Skeletal muscle tissue (tissue), 4 donors: ENCODE measurements around the gene MAPKBP1. TPM values are rescaled to one million over a fixed set of nuclear protein-coding genes. Genes with fewer than 3 reads are reported as not detected.
A peak's percentile ranks its signal among the peaks of the same experiment; 100 is the strongest.

ENCODE experiments used
- H3K27ac ChIP-seq: one replicate; pipeline ENCODE4 v1.7.0; 2013; ENCODE audit warnings: mild to moderate bottlenecking, low read depth, low read length, inconsistent platforms
- H3K27me3 ChIP-seq, 3 donors: one replicate each; pipeline ENCODE4 v1.7.0; 2013; ENCODE audit warnings: low read length in 3 of 3; ENCODE audit not compliant: control insufficient read depth in 3 of 3, insufficient read depth in 3 of 3
- H3K36me3 ChIP-seq, 3 donors: one replicate each; pipeline ENCODE4 v1.7.0; 2013; ENCODE audit warnings: low read length in 3 of 3; ENCODE audit not compliant: control insufficient read depth in 3 of 3, insufficient read depth in 3 of 3
- H3K4me1 ChIP-seq, 3 donors: one replicate each; pipeline ENCODE4 v1.7.0; 2013; ENCODE audit warnings: low read length in 3 of 3, mild to moderate bottlenecking in 3 of 3; ENCODE audit not compliant: control insufficient read depth in 3 of 3, insufficient read depth in 3 of 3
- H3K4me3 ChIP-seq, 3 donors: one replicate each; pipeline ENCODE4 v1.7.0; 2013; ENCODE audit warnings: low read length in 3 of 3
- H3K9ac ChIP-seq, 3 donors: one replicate each; pipeline ENCODE4 v1.7.0; 2013; ENCODE audit warnings: low read length in 3 of 3, mild to moderate bottlenecking in 3 of 3, moderate library complexity in 2 of 3, low read depth in 1 of 3
- H3K9me3 ChIP-seq, 3 donors: one replicate each; pipeline ENCODE4 v1.7.0; 2013; ENCODE audit warnings: low read length in 3 of 3; ENCODE audit not compliant: control insufficient read depth in 3 of 3
- total RNA-seq: library from RNA; depleted of rRNA; stranded (reverse); fragments of >200 nt; gene quantifications from one replicate; pipeline ENCODE4 v1.2.3, GENCODE V29; 2014
- donor health status: Osteomylitis.

Gene MAPKBP1
- total RNA-seq, 1 donor from 2014 or later, result 10.4 TPM

- Histone ChIP-seq H3K36me3 (peaks cover 52 to 56% (median 52%) of the 10 kb centered on the region in 3 donors), H3K4me1 (peaks cover 8 to 14% (median 9%) of the 10 kb centered on the region in 3 donors), H3K27me3 (no peaks in the 10 kb centered on the region), H3K27ac (no peak overlapping the region), H3K9me3 (no peaks in the 10 kb centered on the region), H3K9ac (no peak overlapping the region), H3K4me3 (no peak overlapping the region)
Measured at GRCh38 chr15:41823502-41823901, 49.2 kb downstream of the MAPKBP1 start.

GRCh38 chr15:41824062-41824745, 49.9 kb downstream of the MAPKBP1 start:
- no peak overlapping the region for H3K4me3 ChIP-seq
- H3K27me3 ChIP-seq, result no peaks in the 10 kb centered on the region
- H3K9ac ChIP-seq, result no peak overlapping the region
- H3K4me1 ChIP-seq, result peaks cover 15 to 21% (median 16%) of the 10 kb centered on the region in 3 donors
- H3K9me3 ChIP-seq, result no peaks in the 10 kb centered on the region
- H3K27ac ChIP-seq, result no peak overlapping the region
- peaks cover 44 to 49% (median 45%) of the 10 kb centered on the region in 3 donors for H3K36me3 ChIP-seq

- H3K4me1 ChIP-seq, result peaks cover 16 to 23% (median 21%) of the 10 kb centered on the region in 3 donors
- H3K9me3 ChIP-seq, result no peaks in the 10 kb centered on the region
- H3K27ac ChIP-seq, result no peak overlapping the region
- H3K9ac ChIP-seq, result no peak overlapping the region
- no peak overlapping the region for H3K4me3 ChIP-seq
- peaks cover 42 to 51% (median 48%) of the 10 kb centered on the region in 3 donors for H3K36me3 ChIP-seq
- H3K27me3 ChIP-seq, result no peaks in the 10 kb centered on the region
Measured at GRCh38 chr15:41825145-41825544, 50.9 kb downstream of the MAPKBP1 start.

- H3K27me3 ChIP-seq, result no peaks in the 10 kb centered on the region
- no peak overlapping the region for H3K9ac ChIP-seq
- no peak overlapping the region for H3K27ac ChIP-seq
- no peak overlapping the region for H3K4me3 ChIP-seq
- peaks cover 16 to 23% (median 17%) of the 10 kb centered on the region in 3 donors for H3K4me1 ChIP-seq
- H3K9me3 ChIP-seq, result no peaks in the 10 kb centered on the region
- peaks cover 41 to 49% (median 45%) of the 10 kb centered on the region in 3 donors for H3K36me3 ChIP-seq
Measured at GRCh38 chr15:41825572-41826535, 51.6 kb downstream of the MAPKBP1 start.

DNA sequence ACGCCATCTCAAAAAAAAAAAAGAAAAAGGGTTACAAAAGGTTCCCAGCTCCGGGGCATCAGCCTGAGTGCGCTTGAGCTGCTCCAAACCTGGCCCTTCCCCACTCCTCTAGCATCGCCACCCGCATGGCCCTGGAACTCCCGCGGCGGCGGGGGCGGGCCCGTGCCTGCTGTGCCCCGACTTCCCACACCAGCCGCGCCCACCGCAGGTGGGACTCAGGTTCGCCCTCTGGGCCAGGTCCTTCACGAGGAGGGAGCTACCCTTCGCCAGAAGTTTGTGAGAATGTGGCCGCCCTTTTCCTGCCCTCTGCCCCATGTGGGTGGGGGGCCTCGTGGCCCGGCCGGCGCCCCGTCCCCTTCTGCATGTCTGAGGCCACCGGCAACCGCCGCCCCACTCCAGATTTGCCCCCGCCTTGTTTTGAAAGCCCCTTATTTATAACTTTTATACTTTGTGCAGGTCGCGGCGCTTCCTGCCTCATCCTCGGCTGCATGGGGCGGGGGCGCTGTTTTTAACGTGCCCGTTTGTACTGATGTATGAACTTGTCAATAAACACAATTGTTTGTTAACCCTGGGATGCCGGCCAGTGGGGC, 53.1 kb downstream of the MAPKBP1 start:
- Histone ChIP-seq H3K4me3 (peak overlapping the region; percentile 54 to 81 (median 77)), H3K27ac (no peak overlapping the region), H3K4me1 (peaks cover 15 to 21% (median 16%) of the 10 kb centered on the region in 3 donors), H3K27me3 (no peaks in the 10 kb centered on the region), H3K36me3 (peaks cover 31 to 45% (median 43%) of the 10 kb centered on the region in 3 donors), H3K9me3 (no peaks in the 10 kb centered on the region), H3K9ac (peak overlapping the region; percentile 20 to 79 (median 66))

DNA sequence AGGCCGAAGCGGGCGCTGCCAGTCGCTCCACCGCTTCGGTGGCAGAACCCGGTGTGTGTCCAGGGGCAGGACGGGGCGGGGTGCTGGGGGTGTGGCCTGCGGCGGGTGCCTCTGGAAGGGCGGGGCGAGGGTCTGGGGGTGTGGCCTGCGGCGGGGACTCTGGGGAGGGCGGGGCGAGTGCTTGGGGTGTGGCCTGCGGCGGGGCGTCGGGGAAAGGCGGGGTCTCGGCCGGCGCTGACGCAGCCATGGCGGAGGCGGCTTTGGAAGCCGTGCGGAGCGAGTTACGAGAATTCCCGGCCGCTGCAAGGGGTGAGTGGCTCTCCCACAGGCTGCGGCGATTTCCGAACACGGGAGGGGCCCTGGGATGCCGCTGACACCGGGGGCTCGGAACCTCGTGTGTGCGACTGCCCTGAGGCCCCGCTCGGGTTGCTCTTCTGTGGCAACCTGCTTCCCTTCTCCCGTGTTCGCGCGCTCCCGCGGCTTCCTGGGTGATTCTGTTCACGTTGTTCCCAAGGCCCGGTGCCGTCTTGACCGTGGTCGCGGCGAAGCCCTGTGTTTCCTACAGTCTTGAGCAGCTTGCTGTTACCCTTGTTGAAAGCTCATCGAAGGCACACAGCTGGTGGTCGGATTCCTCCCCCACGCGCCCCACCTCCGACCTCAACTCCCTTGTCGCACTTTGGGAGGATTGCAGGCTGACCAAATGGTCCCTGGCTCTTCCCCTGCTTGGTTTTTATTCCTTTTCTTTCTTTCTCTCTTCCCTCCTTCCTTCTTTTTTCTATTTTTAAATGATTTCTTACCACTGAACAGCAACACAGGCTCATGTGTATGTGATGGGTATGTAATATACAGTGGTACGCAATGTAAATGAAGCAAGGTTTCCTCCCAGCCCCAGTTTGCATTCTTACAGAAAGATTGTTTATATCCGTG, 53.9 kb downstream of the MAPKBP1 start, which contains the start of gene JMJD7:
JMJD7 (plus strand) TSS at position 213 of the 927 bp plus-strand sequence; CDS start at position 246, 33 bp downstream.
- Histone ChIP-seq H3K27ac (peak within 1 kb of the TSS; percentile 51), H3K4me3 (peak within 1 kb of the TSS; percentile 81 to 94 (median 92)), H3K9me3 (no peaks in the 10 kb centered on the region), H3K36me3 (peaks cover 28 to 40% (median 38%) of the 10 kb centered on the region in 3 donors), H3K4me1 (peaks cover 15 to 21% (median 16%) of the 10 kb centered on the region in 3 donors), H3K27me3 (no peaks in the 10 kb centered on the region), H3K9ac (peak within 1 kb of the TSS; percentile 81 to 93 (median 90))

DNA sequence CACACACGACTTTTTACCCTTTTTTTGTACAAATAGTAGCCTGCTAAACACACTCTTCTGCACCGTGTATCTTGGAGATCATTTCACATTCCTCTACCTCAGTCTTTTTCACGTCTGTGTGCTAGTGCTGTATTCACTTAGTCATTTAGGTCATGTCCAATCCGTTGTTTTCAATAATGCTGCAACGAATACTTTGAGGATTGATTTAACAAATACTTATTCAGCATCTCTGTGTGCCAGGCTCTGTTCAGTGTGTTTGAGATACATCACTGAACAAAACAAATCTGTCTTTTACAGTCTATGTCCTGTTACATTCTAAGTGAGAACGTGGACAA, 54.5 kb downstream of the MAPKBP1 start:
- H3K9me3 ChIP-seq, result no peaks in the 10 kb centered on the region
- peaks cover 15 to 21% (median 16%) of the 10 kb centered on the region in 3 donors for H3K4me1 ChIP-seq
- H3K27ac ChIP-seq, result peak overlapping the region; percentile 51
- H3K36me3 ChIP-seq, result peaks cover 21 to 34% (median 31%) of the 10 kb centered on the region in 3 donors
- H3K9ac ChIP-seq, result peak overlapping the region; percentile 81 to 93 (median 90)
- H3K4me3 ChIP-seq, result peak overlapping the region; percentile 81 to 94 (median 92)
- H3K27me3 ChIP-seq, result no peaks in the 10 kb centered on the region

DNA sequence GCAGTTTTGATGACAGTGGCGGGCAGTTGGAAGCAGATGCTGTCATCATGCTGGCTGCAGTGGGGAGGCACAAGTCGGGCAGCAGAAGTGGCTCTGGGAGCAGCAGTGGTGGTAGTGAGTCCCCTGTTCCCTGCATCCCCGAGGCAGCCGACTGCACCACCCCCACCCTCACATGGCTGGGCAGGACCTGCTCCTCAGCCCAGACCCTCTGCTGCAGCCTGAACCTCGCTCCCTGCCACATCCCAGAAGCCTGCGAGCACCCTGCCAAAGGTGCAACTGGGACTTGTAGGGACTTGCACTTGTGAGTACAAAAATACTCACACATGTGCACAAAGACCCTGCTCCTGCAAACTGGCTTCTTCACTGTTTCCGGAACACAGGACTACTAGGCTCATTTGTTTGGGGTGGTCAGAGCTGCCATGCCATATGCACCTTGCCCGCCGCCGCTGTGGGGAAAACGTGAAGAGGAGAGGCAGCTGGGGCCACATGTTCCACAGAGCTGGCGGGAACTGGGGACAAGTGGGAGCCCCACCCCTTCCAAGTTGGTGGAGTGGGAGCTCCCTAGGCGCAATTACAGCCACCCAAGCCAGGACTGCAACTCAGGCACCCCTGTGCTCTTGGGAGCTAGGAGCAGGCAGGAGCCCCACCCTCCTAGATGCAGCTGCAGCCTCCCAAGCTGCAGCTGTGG, 55.8 kb downstream of the MAPKBP1 start:
- Histone ChIP-seq H3K27ac (no peak overlapping the region), H3K36me3 (peaks cover 11 to 25% (median 18%) of the 10 kb centered on the region in 3 donors), H3K4me1 (peaks cover 15 to 21% (median 16%) of the 10 kb centered on the region in 3 donors), H3K9me3 (no peaks in the 10 kb centered on the region), H3K4me3 (no peak overlapping the region), H3K9ac (no peak overlapping the region), H3K27me3 (no peaks in the 10 kb centered on the region)
